GM21528 (cell line): ENCODE results near the gene INPP4B.

ENCODE experiments used
- ATAC-seq: cut with Tn5 transposase; IDR thresholded peaks from one replicate; pipeline ENCODE4 v1.9.1; 2021; ENCODE audit warnings: mild to moderate bottlenecking, moderate library complexity; ENCODE audit not compliant: unreplicated experiment, low FRiP score

Gene INPP4B

DNA sequence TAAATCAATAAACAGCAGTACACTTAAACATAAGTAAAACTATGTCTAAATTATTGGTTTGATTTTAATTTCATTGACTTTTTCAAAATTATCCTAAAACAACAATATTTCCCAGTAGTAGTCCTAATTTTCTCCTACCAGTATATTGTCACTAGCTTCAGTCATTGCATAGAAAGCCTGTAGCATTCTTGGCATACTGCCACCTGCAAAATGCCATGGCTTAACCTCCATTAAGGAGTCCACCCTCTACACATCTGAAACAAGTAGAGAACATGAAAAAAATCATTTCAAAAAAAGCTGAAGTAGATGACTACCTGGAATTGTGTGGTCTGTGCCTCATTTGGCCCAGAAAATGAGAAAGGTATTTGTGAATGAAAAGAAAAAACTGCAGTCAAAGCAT, 348.5 kb downstream of the INPP4B start:
- ATAC-seq, result no peak

DNA sequence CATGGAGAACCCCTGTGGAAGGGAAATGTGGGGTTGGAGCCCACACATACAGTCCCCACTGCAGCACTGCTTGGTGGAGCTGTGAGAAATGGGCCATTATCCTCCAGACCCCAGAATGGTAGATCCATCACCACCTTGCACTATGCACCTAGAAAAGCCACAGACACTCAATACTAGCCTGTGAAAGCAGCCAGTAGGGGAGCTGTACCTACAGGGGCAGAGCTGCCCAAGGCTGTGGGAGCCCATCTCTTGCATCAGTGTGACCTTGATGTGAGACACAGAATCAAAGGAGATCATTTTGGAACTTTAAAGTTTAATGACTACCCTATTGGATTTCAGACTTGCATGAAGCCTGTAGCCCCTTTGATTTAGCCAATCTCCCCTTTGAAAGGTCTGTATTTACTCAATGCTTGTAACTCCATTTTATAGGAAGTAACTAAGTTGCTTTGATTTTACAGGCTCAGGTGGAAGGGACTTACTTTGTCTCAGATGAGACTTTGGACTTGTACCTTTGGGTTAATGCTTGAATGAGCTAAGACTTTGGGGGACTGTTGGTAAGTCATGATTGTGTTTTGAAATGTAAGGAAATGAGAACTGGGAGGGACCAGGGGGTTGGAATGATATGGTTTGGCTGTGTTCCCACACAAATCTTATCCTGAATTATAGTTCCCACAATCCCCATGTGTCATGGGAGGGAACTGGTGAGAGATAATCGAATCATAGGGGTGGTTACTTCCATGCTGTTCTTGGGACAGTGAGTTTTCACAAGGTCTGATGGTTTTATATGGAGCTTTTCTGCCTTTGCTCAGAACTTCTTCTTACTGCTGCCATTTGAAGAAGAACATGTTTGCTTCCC, 352.6 kb downstream of the INPP4B start:
- no peak for ATAC-seq

DNA sequence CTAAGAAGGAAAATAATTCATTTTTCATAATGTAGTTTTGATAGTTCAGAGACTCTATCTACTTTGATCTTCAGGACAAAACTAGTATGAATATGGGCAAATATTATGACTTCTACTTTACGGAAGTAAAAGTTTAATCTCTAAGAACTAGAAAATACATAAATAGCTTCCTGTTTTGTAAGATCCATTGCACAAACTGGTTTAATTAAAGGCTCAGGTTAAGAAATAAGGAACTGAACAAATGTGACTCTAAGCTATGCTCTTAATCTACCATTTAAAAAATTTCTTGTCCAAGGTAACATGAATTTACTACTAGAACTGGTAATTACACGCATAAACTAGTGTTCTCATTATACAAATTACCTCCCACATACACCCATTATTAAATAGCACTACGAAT, 360.6 kb downstream of the INPP4B start:
- no peak for ATAC-seq

- ATAC-seq, result no peak
Observed at GRCh38 chr4:142480244-142480643, 365.9 kb downstream of the INPP4B start.

GRCh38 chr4:142475663-142476062, 370.4 kb downstream of the INPP4B start:
- ATAC-seq, result no peak

GRCh38 chr4:142474398-142475087, 371.6 kb downstream of the INPP4B start:
- no peak for ATAC-seq

- ATAC-seq, result no peak
Observed at GRCh38 chr4:142473960-142474338, 372.2 kb downstream of the INPP4B start.

DNA sequence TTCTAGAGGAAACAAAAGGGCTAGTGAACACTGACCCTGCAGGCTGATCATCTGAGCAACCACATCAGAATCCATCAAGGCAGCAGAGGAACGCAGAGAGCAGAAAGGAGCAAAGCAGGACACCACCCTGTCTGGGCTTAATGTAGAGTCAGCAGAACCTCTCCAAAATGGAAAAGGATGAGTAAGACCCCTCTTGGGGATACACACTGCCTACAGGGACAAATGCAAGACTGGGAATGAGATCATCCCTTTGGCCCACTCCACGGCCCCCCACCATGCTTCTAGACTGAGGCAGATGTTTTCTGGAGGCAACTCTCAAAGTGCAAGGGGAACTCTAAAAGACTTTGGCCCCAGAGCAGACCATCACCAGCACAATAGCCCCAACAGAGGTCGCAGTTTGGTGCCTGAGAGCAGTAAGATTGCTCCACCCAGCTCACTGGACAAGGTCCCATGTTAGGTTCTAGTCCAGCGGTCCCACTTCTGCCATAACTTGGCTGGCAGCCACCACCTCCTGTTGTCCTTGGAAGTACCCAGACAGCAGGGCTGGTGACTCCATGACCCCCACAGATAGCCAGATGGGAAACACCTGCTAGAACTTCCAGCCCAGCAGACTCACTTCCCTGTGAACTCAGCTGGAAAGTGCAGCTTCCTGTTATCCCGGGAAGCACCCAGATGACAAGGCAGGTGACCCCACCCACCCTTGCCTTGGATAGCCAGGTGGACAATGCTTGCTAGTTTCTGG, 372.7 kb downstream of the INPP4B start:
- no peak for ATAC-seq

DNA sequence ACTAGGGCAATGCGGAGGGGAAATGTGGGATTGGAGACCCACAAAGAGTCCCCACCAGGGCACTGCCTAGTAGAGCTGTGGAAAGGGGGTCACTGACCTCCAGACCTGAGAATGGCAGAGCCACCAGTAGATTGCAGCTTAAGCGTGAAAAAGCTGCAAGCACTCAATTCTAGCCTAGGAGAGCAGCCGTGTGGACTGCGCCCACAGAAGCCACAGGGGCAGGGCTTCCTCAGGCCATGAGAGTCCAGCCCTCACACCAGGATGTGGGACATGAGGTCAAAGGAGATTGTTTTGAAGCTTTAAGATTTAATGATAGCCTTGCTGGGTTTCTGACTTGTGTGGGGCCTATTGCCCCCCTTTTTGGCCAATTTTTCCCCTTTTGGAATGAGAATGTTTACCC, 379.0 kb downstream of the INPP4B start:
- ATAC-seq, result no peak

GRCh38 chr4:142465526-142465925, 380.6 kb downstream of the INPP4B start:
- ATAC-seq, result no peak

GRCh38 chr4:142463206-142463605, 382.9 kb downstream of the INPP4B start:
- ATAC-seq, result no peak

DNA sequence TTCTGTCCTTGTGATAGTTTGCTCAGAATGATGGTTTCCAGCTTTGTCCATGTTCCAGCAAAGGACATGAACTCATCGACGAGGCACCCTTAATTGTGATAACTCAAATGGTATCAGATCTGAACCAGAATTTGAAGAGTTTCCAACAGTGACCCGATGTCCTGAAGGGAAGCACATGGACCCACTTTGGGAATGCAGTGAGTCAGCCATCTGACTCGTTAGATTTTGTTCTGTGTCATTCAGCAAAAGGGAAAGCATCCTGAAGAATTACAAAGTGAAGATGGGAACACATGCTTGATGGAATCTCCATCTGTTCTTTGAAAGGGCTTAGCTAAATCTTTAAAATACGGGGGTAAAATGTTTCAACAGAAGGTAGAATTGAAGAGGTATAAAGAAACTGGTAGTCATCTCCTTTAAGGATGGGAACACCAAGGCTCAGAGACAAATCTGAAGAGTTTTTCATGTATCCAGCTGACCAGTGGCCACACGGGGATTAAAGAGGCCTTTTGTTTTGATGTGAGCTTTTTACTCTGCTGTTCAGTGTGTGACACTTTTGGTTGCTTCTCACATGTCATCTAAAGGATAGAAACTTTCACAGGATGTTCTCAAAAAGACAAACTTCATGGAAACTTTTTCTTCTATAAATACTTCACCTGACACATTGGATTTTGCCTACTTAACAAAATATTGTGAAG, 393.8 kb downstream of the INPP4B start:
- no peak for ATAC-seq

DNA sequence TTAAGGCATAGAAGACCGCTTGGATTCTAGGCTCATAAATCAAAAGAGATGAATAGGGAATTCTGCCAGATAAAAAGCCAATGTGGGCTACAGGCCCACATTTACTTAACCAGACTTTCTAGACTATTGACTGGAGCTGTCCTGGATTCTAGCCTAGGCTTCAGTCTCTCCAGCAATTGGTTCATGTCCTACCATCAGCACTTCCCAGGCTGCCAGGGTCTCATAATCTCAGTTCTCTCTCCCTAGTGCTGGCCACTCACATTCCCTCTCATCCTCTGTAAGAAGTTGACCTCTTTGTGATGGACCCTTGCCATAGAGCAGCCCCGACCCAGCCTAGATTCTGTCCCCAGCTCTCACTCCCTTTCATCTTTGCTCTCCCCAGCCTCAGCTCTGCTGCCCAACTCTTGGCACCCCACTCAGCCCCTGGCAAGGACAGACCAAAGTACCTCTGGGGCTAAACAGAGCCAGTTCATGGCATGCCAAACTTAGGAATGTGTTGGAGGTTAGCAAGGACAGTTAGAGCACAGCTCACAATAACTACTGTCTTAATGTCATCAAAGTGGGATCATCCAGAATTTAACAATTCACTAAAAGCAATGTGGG, 396.2 kb downstream of the INPP4B start:
- ATAC-seq, result no peak

DNA sequence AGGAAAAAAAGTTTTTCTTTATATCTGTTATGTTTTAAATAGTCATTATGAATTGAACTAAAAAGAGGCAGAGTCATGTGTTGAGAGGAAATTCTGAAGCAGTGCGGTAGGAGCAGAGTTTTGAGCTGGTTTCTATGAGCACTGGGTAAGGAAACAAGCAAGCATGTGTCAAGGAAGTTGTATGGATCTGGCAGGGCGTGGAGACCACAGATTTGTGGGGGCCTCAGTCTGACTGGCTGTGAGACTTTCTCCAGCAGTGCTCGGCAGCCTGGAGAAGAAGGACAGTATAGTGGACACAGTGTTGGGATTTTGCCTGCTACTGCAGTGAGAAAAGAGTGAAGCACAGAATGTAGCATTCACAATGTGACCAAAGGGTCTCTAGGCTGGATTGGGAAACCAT, 399.1 kb downstream of the INPP4B start:
- no peak for ATAC-seq

- no peak for ATAC-seq
Observed at GRCh38 chr4:142443469-142443868, 402.6 kb downstream of the INPP4B start.

DNA sequence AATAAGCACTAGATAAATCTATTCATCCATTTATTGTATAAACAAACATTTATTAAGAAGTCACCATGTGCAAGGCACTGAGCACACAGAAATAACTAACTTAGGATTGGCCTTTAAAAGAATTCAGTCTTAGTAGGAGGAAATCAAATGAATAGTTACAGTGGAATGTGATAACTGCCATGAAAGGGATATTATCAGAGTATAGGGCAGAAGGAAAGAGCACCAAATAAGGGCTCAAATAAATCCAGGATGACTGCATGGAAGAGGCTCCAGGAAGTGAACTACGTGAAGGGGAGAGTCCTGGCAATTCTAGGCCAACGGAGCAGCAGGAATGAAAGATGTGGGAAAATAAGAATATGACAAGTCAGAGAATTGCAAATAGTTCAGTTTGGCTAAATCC, 406.0 kb downstream of the INPP4B start:
- ATAC-seq, result no peak

GRCh38 chr4:142435599-142436235, 410.4 kb downstream of the INPP4B start:
- no peak for ATAC-seq

GRCh38 chr4:142434519-142435224, 411.4 kb downstream of the INPP4B start:
- ATAC-seq, result no peak

DNA sequence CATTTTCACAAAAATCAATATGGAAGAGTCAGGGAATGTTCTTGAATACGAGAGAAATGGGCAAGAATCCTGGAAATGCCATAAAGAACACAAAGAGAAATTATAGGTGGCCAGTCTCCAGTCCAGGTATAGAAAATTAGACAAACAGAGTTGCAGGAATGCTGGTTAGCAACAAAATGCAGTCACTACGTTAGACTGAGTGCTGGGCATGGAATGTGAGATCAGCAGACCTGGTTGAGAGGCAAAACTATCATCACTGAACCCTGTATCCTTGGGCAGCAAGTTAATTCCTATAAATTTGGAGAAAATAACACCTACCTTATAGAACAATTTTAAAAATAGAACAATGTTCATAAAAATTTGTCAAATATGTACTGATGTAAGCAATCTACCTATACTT, 417.4 kb downstream of the INPP4B start:
- ATAC-seq, result no peak
